Measurements from ENCODE around the gene LRIT2. TPM values are rescaled to one million over a fixed set of nuclear protein-coding genes. Genes with fewer than 3 reads are reported as not detected.
"Not testable (repeated sequence)": the region's sequence is repeated elsewhere in the genome, so short reads cannot be mapped to it uniquely, and the experiment has no call there.

The LRIT2 gene
- total RNA-seq, 1 donor from 2014 or later = not detected

GRCh38 chr10:84176836-84177474 is 48.4 kb downstream of the LRIT2 start:
- H3K27ac Mint-ChIP-seq = no peak overlapping the region
- TF ChIP-seq CTCF (IDR thresholded peaks at IDR 0.05; ENCODE audit: unreplicated experiment) = no peak

GRCh38 chr10:84176351-84176750 is 49.0 kb downstream of the LRIT2 start:
- peaks cover 6% of the 10 kb centered on the region for H3K4me1 Mint-ChIP-seq (ENCODE audit: low read depth)
- TF ChIP-seq CTCF (IDR thresholded peaks at IDR 0.05; ENCODE audit: unreplicated experiment) = no peak
- no peaks in the 10 kb centered on the region for H3K27me3 Mint-ChIP-seq
- no peak overlapping the region for H3K4me3 Mint-ChIP-seq (ENCODE audit: low read depth)
- no peak for DNase-seq (ENCODE audit: low spot score, unreplicated experiment)
- no peaks in the 10 kb centered on the region for H3K36me3 Mint-ChIP-seq (ENCODE audit: insufficient read depth)
- peak overlapping the region; percentile 6 for H3K27ac Mint-ChIP-seq
- H3K9me3 Mint-ChIP-seq (ENCODE audit: low read depth) = no peaks in the 10 kb centered on the region

More at GRCh38 chr10:84176836-84177474, 48.4 kb downstream of the LRIT2 start:
- no peaks in the 10 kb centered on the region for H3K36me3 Mint-ChIP-seq (ENCODE audit: insufficient read depth)
- H3K4me3 Mint-ChIP-seq (ENCODE audit: low read depth) = no peak overlapping the region
- no peaks in the 10 kb centered on the region for H3K9me3 Mint-ChIP-seq (ENCODE audit: low read depth)
- no peaks in the 10 kb centered on the region for H3K27me3 Mint-ChIP-seq
- DNase-seq (ENCODE audit: low spot score, unreplicated experiment) = no peak
- H3K4me1 Mint-ChIP-seq (ENCODE audit: low read depth) = peaks cover 6% of the 10 kb centered on the region

- Mint-ChIP-seq H3K27me3 (no peaks in the 10 kb centered on the region), H3K9me3 (ENCODE audit: low read depth) (no peaks in the 10 kb centered on the region), H3K36me3 (ENCODE audit: insufficient read depth) (no peaks in the 10 kb centered on the region), H3K4me3 (ENCODE audit: low read depth) (no peak overlapping the region), H3K4me1 (ENCODE audit: low read depth) (peaks cover 6% of the 10 kb centered on the region), H3K27ac (no peak overlapping the region)
- no peak for DNase-seq (ENCODE audit: low spot score, unreplicated experiment)
- TF ChIP-seq CTCF (IDR thresholded peaks at IDR 0.05; ENCODE audit: unreplicated experiment) = no peak
Observed at GRCh38 chr10:84175436-84175835, 49.9 kb downstream of the LRIT2 start.

- Mint-ChIP-seq H3K4me3 (ENCODE audit: low read depth) (no peak within 1 kb of the TSS), H3K36me3 (ENCODE audit: insufficient read depth) (no peaks in the 10 kb centered on the region), H3K9me3 (ENCODE audit: low read depth) (no peaks in the 10 kb centered on the region), H3K4me1 (ENCODE audit: low read depth) (peaks cover 6% of the 10 kb centered on the region), H3K27ac (no peak within 1 kb of the TSS), H3K27me3 (no peaks in the 10 kb centered on the region)
- no peak for TF ChIP-seq CTCF (IDR thresholded peaks at IDR 0.05; ENCODE audit: unreplicated experiment)
- no peak for DNase-seq (ENCODE audit: low spot score, unreplicated experiment)
Observed at GRCh38 chr10:84173501-84173929, 51.8 kb downstream of the LRIT2 start, which contains the start of gene GPR15LG. TSS of gene GPR15LG (plus strand) at chr10:84173801. CDS start at chr10:84173852, 51 bp downstream.

- Mint-ChIP-seq H3K36me3 (ENCODE audit: insufficient read depth) (no peaks in the 10 kb centered on the region), H3K27me3 (no peaks in the 10 kb centered on the region), H3K9me3 (ENCODE audit: low read depth) (no peaks in the 10 kb centered on the region), H3K27ac (no peak overlapping the region), H3K4me3 (ENCODE audit: low read depth) (no peak overlapping the region), H3K4me1 (ENCODE audit: low read depth) (peaks cover 6% of the 10 kb centered on the region)
- no peak for TF ChIP-seq CTCF (IDR thresholded peaks at IDR 0.05; ENCODE audit: unreplicated experiment)
- no peak for DNase-seq (ENCODE audit: low spot score, unreplicated experiment)
Observed at GRCh38 chr10:84172467-84173356, 52.6 kb downstream of the LRIT2 start.

GRCh38 chr10:84171700-84172466 is 53.5 kb downstream of the LRIT2 start:
- DNase-seq (ENCODE audit: low spot score, unreplicated experiment); H3K9me3 Mint-ChIP-seq (ENCODE audit: low read depth); H3K27ac Mint-ChIP-seq; H3K27me3 Mint-ChIP-seq; H3K4me1 Mint-ChIP-seq (ENCODE audit: low read depth); H3K4me3 Mint-ChIP-seq (ENCODE audit: low read depth); H3K36me3 Mint-ChIP-seq (ENCODE audit: insufficient read depth): not testable (repeated sequence)

GRCh38 chr10:84171237-84171636 is 54.1 kb downstream of the LRIT2 start:
- not testable (repeated sequence) for H3K36me3 Mint-ChIP-seq (ENCODE audit: insufficient read depth); H3K9me3 Mint-ChIP-seq (ENCODE audit: low read depth); H3K27ac Mint-ChIP-seq; DNase-seq (ENCODE audit: low spot score, unreplicated experiment); H3K4me1 Mint-ChIP-seq (ENCODE audit: low read depth); H3K27me3 Mint-ChIP-seq; H3K4me3 Mint-ChIP-seq (ENCODE audit: low read depth)
